GM21529 (cell line): Measurements from ENCODE around the gene PNLIP.

Experiments used
- ATAC-seq: cut with Tn5 transposase; IDR thresholded peaks from one replicate; pipeline ENCODE4 v1.9.1; 2021; ENCODE audit not compliant: unreplicated experiment

The PNLIP gene

DNA sequence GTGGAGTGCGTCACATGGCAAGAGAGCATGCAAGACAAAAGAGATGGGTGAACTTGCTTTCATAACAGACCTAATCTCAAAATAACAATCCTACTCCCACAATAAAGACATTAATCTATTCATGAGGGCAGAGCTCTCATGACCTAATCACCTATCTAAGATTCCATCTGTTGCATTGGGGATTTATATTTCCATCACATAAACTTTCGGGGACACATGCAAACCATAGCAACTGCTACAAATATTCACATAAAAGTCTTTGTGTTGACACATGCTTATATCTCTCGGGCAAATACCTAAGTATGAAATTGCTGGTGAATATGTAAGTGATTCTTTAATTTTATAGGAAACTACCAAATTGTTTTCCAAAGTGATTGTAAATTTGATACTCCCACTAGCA, 29.1 kb downstream of the PNLIP start:
- no peak for ATAC-seq

DNA sequence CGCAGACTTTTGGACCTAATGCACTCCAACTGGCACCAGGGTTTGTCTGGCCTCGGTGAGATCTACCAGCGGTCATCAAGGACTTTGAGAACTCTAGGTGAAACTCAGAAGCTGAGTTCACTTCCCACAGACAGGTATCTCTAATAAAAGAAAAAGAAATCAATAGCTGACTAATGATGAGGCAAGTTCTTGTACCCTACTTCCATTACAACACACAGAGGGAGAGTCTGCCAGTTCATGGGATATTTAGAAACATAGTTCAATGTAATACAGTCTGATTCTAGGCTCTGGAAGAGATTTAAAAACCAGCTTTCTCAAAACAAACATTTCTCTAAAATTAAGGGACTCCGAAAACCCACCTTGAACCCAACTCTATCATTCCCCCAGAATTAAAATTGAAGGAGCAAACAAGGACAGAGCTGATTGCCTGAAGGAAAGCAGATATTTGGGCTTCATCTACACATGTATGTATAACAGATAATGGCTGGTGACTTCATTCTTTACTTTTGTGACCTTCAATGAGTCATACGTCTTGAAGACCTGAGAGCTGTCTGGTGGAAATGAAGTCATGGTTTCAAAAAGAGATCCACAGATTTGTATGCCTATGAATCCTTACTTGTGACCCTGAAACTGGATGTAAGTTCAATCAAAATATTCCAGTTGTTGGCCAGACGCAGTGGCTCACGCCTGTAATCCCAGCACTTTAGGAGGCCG, 42.3 kb downstream of the PNLIP start:
- ATAC-seq: no peak

DNA sequence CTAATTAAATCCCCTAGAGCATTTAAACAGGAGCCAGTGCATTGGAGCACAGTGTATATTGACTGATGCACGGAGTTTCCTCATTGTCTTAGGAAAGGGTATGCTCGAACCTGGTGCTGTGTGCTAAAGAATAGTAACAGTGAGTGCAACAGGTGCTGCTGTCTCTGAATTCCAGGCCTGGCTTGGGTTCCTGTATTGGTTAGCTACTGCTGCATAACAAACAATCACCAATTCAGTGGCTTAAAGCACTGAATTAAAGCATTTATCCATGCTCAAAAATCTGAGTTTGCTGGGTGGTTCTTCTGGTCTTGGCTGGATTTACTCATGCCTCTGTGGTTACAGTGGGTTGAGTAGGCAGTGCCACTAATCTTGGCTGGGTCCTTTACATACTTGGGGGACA, 43.3 kb downstream of the PNLIP start:
- ATAC-seq: no peak

DNA sequence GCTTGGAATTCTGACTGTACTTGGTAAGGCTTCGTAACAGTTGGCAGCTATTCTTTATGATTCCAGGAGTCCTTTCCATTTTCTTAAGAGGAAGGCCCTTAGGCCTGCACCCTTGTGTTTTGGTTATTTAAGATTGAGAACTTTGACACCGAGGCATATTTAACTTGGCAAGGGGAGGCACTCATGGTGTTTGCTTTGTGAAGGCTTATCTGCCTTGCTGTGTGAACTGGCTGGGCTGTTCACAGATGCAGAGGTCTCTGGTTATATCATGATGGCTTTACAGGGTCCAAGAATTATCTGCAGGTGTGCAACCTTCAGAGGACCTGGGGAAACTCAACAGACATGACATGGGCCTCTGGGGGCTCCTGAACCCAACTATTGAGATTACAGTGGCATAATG, 44.2 kb downstream of the PNLIP start:
- no peak for ATAC-seq

DNA sequence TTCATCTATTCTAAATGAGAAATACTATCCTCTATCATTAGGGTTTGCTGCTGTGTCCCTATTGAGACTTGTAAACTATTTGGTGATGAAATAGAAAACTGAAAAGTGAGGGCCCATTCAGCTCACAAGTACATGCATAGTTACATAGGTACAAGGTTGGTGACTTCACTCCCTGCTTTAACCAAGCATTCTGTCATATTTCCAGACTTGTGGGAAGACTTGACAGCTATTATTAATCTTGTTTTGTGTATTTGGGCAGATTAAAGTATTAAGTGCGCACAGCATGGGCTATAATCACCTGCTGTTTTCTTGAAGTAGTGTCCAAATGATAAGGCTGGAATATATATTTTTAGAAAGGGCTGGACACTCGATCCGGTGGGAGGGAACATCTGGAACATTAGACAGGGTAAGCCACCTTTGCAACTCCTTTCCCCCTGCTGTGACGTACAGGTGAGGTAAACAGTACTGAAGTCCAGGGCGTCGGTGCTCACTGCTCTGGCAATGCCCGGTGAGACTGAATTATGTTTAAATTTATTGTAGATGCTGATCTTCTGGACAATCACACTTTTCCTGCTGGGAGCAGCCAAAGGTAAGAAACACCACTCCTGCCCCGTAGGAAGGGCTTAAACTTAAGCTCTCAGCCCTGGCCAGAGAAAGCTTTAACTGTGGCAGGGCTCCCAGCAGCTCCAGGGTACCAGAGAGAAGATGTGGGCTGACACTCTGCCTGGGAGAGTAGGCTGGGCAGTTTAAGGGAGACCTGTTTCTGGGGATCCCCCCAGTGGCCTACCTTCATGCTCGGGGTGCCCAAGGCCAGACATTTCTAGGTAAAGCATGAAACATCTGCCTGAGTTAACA, 45.1 kb downstream of the PNLIP start, which contains the start of gene PNLIPRP1:
Gene PNLIPRP1, plus strand, starts transcription at position 370 of the 855 bp plus-strand sequence. Its CDS starts 171 bp downstream, at position 541.
- no peak for ATAC-seq

DNA sequence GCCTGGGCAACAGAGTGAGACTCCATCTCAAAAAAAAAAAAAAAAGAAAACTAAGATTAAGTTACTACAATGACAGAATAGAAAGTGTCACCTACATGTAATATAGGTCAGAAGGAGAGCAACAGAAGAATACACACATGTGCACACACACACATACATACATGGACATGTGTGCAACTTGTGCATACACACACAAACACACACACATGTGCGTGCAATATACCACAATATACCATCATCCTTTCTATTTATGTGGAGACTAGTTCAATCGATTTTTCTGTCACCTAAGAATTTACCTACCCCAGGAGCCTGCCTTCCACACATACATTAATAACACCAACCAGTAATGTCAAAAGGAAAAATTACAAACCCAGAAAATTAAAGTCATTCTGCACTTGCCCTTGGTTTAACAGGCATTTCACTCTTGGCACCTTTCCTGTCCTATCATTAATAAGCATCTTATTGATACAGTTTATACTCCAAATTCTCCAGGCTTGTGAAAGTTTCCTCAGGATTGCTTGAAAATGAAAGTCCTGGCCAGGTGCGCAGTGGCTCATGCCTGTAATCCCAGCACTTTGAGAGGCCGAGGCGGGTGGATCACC, 47.5 kb downstream of the PNLIP start:
- no peak for ATAC-seq

DNA sequence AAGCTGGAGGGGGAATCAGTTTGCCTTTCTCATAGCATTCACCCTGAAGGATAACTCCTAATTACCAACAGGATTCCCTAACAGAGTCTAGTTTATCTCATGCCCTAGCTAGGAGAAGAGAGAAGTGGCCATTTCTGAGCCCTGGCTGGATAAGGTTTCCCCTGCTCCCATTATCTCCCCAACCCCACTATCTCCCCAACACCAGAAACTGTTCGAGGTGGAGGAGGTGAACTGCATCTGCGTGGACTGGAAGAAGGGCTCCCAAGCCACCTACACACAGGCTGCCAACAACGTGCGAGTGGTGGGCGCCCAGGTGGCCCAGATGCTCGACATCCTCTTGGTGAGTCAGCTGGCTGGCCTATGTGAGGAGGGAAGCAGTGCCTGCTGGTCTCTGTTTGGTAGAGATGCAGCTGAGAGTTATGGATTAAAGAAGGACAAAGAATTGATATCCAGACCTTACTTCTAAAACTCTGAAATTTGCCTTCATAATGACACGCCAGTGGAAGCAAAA, 48.8 kb downstream of the PNLIP start:
- ATAC-seq: no peak

DNA sequence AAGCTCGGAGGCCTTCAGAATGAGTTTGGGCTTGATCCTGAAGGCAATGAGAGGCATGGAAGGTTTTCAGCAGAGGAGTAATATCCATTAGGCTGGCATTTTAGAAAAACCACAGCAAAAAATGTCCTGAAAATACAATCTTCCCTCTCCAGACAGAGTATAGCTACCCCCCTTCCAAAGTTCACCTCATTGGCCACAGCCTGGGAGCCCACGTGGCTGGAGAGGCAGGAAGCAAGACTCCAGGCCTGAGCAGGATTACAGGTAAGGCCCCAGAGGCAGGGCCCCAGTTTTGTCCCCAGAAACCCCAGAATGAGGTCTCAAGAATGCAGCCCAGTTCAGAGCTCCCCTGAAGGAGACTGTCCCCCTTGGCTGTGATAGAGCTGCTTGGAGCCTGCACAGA, 50.3 kb downstream of the PNLIP start:
- ATAC-seq: no peak

DNA sequence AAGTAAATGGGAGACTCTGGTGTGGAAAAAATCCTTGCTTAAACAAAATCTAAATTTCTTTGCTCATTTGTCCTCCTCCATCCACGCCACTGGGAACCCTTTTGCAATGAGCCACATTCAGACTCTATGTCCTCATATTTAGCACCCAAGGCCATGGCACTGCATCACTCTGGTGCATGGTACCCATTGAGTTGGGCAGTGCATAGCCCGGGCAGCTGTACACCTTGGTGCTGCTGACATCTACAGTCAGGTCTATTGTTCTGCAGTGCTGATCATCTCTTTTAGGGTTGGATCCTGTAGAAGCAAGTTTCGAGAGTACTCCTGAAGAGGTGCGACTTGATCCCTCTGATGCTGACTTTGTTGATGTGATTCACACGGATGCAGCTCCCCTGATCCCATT, 51.8 kb downstream of the PNLIP start:
- ATAC-seq: no peak

DNA sequence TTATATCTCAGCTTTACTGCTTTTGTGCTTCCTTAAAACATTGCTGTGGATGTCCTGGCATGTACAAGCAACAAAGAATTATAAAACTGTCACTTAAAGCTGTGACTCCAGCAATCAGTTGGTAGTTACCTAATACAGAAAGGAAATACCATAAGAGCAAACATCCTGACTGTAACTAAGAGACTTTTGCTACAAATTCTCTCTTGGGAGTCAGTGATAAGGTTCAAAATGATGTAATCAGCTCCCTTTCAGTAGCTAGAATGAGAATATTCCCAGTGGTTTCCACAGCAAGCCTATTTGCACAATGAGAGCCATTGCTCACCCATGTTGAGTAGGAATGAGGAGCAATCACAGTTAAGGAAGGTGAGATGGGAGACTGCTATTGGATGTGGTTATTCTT, 52.6 kb downstream of the PNLIP start:
- no peak for ATAC-seq

DNA sequence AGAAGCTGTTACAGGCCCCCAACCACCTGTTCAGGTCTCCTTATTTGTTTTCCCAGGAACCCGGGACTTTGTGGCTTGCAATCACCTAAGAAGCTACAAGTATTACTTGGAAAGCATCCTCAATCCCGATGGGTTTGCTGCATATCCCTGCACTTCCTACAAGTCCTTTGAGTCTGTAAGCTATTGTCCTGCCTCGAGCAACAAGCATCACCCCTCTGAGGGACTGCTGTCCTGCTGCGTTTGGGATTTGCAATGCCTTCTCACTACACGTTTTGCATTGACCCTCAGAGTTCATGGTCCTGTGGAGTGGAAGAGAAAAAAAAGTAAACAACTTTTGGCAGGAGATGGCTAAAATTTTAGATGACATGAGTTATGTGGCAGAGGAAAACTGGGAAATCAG, 54.3 kb downstream of the PNLIP start:
- no peak for ATAC-seq

DNA sequence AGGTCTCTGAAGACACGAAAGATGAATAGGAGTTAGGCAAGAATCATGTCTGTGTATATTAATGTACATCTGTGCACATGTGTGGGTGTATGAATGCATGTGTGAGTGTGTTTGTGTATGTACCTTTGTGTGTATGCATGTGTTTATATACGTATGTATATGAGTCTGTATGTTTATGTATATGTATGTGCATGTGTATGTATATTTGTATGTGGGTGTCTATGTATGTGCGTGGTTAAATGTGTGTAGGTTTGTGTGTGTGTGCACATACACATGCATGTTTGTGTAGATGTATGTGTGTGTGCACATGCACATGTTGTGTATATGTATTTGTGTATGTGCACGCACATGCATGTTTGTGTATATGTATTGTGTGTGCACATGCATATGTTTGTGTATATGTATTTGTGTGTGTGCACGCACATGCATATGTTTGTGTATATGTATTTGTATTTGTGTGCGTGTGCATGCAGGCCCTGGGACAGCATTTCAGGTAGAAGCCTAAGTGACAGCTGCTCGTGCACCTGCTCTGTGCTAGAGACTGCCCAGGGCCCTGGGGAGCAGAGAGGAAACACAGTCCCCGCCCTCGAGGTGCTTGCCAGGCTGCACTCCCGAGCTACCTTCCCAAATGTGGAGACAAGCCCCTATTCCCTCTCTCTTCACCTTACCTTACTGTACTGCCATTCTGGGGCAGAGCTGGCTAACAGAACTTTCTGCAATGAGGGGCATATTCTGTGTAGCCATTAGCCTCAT, 57.1 kb downstream of the PNLIP start:
- ATAC-seq: no peak

DNA sequence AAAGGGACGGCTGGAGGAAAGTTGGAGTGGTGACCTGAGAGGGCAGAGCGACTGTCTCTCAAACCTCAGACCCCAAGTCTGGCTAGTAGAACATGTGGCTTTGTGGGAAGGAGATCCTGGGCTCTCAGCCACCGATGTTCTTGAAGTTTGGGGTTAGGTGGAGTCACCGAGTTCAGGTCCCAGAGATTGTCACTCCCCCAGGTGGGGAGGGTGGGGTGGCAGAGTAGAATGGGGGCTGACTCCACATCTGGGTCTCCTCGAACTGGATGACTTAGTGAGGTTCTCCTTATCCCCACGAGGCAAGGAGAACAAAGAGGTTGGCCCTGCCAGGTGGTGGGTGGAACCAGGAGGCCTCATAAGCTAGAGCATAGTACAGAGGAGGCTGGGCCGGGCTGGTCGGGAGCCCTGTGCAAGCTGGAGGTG, 60.3 kb downstream of the PNLIP start:
- ATAC-seq: no peak

DNA sequence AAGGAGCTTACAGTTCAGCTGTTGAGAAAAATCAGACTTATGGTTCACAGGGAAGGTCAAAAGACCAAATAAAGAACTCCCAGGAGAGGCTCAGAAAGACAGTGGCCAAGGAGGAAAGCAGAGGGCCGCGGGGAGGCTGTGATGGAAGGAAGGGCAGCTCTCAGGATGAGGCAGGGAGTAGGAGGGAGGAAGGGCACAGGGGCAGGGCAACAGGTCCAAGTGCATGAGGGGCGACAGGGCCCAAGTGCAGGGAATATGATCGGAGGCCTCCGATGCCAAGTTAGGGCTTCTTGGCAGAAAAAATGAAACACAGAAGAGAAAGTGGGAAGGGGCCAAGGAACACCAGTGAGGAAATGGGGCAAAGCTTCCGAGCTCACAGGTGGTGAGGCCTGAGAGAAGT, 61.6 kb downstream of the PNLIP start:
- no peak for ATAC-seq

DNA sequence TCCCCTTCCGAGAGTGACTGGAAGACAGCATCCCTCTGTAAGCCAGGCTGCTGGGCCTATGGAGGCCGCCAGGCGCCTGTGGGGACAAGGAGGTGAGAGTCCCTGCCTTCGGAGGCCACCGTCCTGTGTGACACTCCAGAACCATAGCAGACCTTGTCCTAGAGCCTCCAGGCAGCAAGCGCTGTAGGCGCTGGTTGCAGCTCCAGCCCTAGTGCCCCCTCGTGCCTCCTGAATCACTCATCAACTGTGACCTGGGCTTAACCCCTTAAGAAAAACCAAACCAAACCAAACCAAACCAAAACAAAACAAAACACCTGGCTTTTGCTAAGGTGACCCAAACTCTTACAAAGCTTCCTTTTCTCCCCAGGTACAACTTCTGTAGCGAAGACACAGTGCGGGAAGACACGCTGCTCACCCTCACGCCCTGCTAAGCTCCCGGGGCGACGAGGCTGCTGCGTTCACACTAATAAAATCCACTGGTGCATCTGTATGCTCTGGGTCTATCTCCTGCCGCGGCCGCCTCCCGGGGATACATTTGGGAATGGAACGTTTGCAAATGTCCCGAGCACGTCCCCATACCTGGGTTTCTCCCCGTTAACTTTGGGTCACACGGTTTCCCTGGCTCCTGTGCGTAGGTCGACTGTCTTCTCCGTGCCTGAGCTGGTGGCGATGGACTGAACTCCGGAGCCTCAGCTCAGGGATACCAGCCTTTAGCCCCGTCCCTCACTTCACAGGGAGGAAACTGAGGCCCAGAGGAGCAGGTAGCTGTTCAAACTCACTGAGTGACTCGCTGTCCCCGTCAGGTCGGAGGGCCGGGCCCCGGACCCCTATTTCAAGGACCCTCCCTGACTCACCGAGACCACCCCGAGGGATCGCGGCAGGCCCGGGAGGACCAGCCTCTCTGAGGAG, 63.2 kb downstream of the PNLIP start:
- no peak for ATAC-seq

DNA sequence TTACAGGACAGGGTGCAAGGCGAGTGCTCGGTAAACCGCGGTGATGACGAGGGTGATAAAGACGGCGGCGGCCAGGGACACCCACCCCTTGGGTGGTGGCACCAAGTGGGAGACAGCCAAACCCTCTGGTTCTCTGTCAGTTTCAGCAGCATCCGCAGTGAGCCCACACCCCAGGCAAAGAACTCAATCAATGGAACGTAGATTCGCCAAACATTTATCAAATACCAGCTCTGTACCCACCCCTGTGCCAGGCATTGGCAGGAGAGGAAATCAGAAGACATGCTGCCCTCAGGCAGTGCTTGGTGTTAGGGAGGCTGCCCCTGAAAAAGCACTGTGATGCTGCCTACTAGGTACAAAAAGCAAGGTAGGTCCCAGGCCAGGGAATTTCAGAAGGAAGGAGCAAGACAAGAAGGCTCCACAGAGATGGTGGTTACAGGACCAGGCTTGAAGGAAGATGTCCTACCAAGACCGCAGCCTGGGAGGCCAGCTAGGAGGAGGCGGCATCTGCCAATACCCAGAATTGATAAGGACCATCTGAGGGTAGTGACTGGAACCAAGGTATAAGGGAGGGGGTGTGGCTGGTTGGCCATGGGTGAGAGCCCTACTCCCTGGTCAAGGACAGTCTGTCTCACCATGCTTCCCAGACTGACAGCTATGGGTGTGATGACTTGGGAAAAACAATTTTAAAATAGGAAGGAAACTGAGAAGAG, 64.9 kb downstream of the PNLIP start:
- ATAC-seq: no peak

DNA sequence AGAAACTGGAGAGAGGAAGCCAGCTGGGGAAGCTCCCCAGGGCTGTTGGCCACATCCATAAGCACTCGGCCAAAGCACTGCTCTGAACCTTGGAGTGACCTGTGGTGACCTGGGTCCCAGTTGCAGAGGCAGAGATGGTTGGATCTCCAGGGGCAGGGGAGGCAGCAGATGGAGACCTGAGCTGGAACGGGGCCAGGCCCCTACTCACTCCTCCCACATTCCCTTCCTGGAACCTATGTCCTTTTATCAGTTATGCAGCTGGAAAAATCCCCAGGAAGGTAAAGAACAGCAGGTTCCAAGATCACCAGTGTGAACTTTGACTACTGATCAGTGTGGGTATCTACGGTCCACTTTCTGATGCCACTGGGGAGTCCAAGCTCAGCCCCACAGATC, 65.4 kb downstream of the PNLIP start:
- ATAC-seq: no peak

DNA sequence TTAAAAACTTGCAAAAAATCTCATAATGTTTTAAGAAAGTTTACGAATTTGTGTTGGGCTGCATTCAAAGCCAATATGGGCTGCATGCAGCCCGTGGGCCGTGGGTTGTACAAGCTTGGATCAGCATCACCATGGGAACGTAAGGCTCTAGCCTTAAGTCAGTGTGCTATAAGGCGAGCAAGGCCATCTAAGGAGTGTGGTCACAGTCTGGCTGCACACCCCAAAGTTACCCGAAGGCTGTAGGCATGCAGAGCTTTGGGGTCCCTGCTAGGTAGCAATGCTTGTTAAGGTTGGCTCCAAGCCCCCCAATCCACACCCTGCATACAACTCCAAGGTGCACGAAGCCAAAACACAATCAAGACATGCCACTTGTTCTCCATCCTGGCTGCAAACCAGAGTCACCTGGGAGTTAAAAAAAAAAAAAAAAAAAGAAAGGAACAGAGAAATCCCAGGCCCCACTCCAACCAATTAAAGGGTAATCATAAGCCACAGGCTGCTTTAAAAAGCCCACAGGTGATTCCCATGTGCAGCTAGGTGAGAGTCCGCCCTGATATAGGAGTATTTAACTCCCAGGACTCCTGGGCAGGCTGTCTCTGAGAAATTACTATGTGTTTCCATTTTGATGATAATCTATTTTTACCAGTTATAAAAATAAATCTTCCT, 66.5 kb downstream of the PNLIP start:
- no peak for ATAC-seq

DNA sequence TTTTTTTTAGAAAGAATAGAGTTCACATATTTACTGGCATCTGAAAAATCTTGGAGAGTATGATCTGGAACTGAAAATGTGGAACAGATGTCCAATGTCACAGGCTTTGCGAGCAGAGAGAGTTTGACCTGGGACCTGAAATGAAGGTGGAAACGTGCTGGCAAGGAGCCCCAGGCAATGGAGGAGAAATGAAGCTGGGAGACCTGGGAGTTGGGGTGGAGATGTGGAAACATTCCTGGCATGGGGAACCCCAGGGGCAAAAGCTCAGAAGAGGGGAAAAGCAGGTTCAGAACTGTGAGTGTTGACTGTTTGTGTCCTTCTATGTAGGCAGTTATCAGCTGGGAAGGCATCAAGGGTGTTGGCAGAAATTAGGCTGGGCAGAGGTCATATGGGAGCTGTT, 67.7 kb downstream of the PNLIP start:
- ATAC-seq: no peak
